Gastroesophageal sphincter (tissue), 4 donors: Measurements from ENCODE around the gene OLFML2A. TPM values are rescaled to one million over a fixed set of nuclear protein-coding genes. Genes with fewer than 3 reads are reported as not detected.
"Not testable (repeated sequence)": the region's sequence is repeated elsewhere in the genome, so short reads cannot be mapped to it uniquely, and the experiment has no call there.

Experiments
- ATAC-seq: fragments of 150-250 bp; one replicate; pipeline ENCODE4 v1.9.1; 2016; ENCODE audit warnings: mild to moderate bottlenecking, moderate library complexity
- H3K27ac ChIP-seq, 4 donors: fragments of 200-600 bp; sonication (generic) in 3 of 4; 1 replicate in 3 of 4; 2 replicates in 1 of 4; pipeline ENCODE4 v1.5.1; 2016 to 2019
- H3K27me3 ChIP-seq: fragments of 200-600 bp; sonication (generic); one replicate; pipeline ENCODE4 v1.5.1; 2019
- H3K36me3 ChIP-seq, 2 donors: fragments of 200-600 bp; sonication (generic); one replicate each; pipeline ENCODE4 v1.5.1; 2019; ENCODE audit warnings: control low read depth in 1 of 2
- H3K4me1 ChIP-seq, 3 donors: fragments of 200-600 bp; sonication (generic); 1 replicate in 2 of 3; 2 replicates in 1 of 3; pipeline ENCODE4 v1.5.1; 2016 to 2019; ENCODE audit warnings: control low read depth in 2 of 3
- H3K4me3 ChIP-seq, 2 donors: fragments of 200-600 bp; sonication (generic); one replicate each; pipeline ENCODE4 v1.5.1; 2019; ENCODE audit warnings: mild to moderate bottlenecking in 1 of 2, moderate library complexity in 1 of 2
- H3K9me3 ChIP-seq, 3 donors: fragments of 200-600 bp; sonication (generic); one replicate each; pipeline ENCODE4 v1.5.1; 2017 to 2019; ENCODE audit warnings: control low read depth in 2 of 3
- CTCF ChIP-seq, 4 experiments: fragments of 200-600 bp in 2 of 4; fragments of 450-650 bp in 2 of 4; sonication (generic) in 1 of 4; IDR thresholded peaks; one replicate each; pipeline ENCODE4 v1.5.1; 2017 to 2019; ENCODE audit warnings: antibody characterized with exemption in 4 of 4, mild to moderate bottlenecking in 2 of 4, moderate library complexity in 2 of 4
- EP300 ChIP-seq: sonication (generic); formaldehyde crosslinking; IDR thresholded peaks from one replicate; pipeline ENCODE4 v1.6.1; 2017; ENCODE audit warnings: antibody characterized with exemption, mild to moderate bottlenecking
- POLR2A ChIP-seq, 2 donors: fragments of 450-650 bp; IDR thresholded peaks; one replicate each; pipeline ENCODE4 v1.6.1; 2017; ENCODE audit warnings: antibody characterized with exemption in 2 of 2, mild to moderate bottlenecking in 2 of 2, moderate library complexity in 1 of 2
- POLR2AphosphoS5 ChIP-seq: sonication (generic); formaldehyde crosslinking; IDR thresholded peaks from one replicate; pipeline ENCODE4 v1.6.1; 2017; ENCODE audit warnings: antibody characterized with exemption
- WGBS, 2 donors: methylation state at CpG; one replicate each; pipeline ENCODE4 v1.1.5; 2018; ENCODE audit warnings: low coverage in 1 of 2; 5-methylcytosine and 5-hydroxymethylcytosine counted together
- total RNA-seq, 4 donors: library from RNA; depleted of rRNA; stranded (reverse); fragments of >200 nt; gene quantifications; one replicate each; pipeline ENCODE4 v1.1.0, GENCODE V29; 2016

OLFML2A gene
- total RNA-seq, 4 donors from 2014 or later: 21.7 to 85.7 (median 43.2) TPM

- WGBS, 2 donors: 67% methylated on average over 2 to 4 of the region's 4 CpGs
- no peaks in the 10 kb centered on the region for H3K9me3 ChIP-seq
- no peaks in the 10 kb centered on the region for H3K36me3 ChIP-seq
- no peaks in the 10 kb centered on the region for H3K27me3 ChIP-seq
- ATAC-seq: no peak
- H3K27ac ChIP-seq: no peak overlapping the region
- peaks cover 0 to 42% (median 25%) of the 10 kb centered on the region in 3 donors for H3K4me1 ChIP-seq
- TF ChIP-seq POLR2A (IDR thresholded peaks at IDR 0.05) (no peak), CTCF (IDR thresholded peaks at IDR 0.05) (no peak), POLR2AphosphoS5 (no peak), EP300 (no peak)
- no peak overlapping the region for H3K4me3 ChIP-seq
Measured at GRCh38 chr9:124830593-124830992, 53.7 kb downstream of the OLFML2A start.

GRCh38 chr9:124831642-124832364 is 54.9 kb downstream of the OLFML2A start:
- TF ChIP-seq EP300 (no peak), POLR2AphosphoS5 (no peak), POLR2A (IDR thresholded peaks at IDR 0.05) (no peak), CTCF (IDR thresholded peaks at IDR 0.05) (no peak)
- peak overlapping the region in 3 of 4 donors; percentile 51 to 81 (median 79) for H3K27ac ChIP-seq
- peak; percentile 52 for ATAC-seq
- H3K27me3 ChIP-seq: no peaks in the 10 kb centered on the region
- WGBS, 2 donors: 66 to 73% methylated on average over 5 to 7 of the region's 9 CpGs
- H3K9me3 ChIP-seq: no peaks in the 10 kb centered on the region
- H3K36me3 ChIP-seq: no peaks in the 10 kb centered on the region
- H3K4me3 ChIP-seq: no peak overlapping the region
- H3K4me1 ChIP-seq: peaks cover 0 to 50% (median 29%) of the 10 kb centered on the region in 3 donors

- H3K36me3 ChIP-seq: no peaks in the 10 kb centered on the region
- TF ChIP-seq EP300 (no peak), POLR2AphosphoS5 (no peak), CTCF (IDR thresholded peaks at IDR 0.05) (no peak), POLR2A (IDR thresholded peaks at IDR 0.05) (no peak)
- H3K9me3 ChIP-seq: no peaks in the 10 kb centered on the region
- no CpG with 5 or more reads among the region's 7 CpGs for WGBS, 2 donors
- peak; percentile 23 for ATAC-seq
- H3K27ac ChIP-seq: peak overlapping the region in 3 of 4 donors; percentile 71 to 77 (median 72)
- no peaks in the 10 kb centered on the region for H3K27me3 ChIP-seq
- peaks cover 0 to 50% (median 29%) of the 10 kb centered on the region in 3 donors for H3K4me1 ChIP-seq
- no peak overlapping the region for H3K4me3 ChIP-seq
Measured at GRCh38 chr9:124834591-124834990, 57.7 kb downstream of the OLFML2A start.

GRCh38 chr9:124835026-124835557 is 58.2 kb downstream of the OLFML2A start:
- H3K27me3 ChIP-seq: no peaks in the 10 kb centered on the region
- H3K27ac ChIP-seq: peak overlapping the region in 3 of 4 donors; percentile 71 to 77 (median 72)
- no peak for TF ChIP-seq EP300
- TF ChIP-seq POLR2AphosphoS5: peak; percentile 48
- TF ChIP-seq CTCF (IDR thresholded peaks at IDR 0.05): no peak
- no peak for TF ChIP-seq POLR2A (IDR thresholded peaks at IDR 0.05)
- H3K4me3 ChIP-seq: no peak overlapping the region
- WGBS, 2 donors: 0% methylated on average over 1 of the region's 13 CpGs; no CpG with 5 or more reads in 1 of the 2 donors
- H3K36me3 ChIP-seq: no peaks in the 10 kb centered on the region
- peak; percentile 58 for ATAC-seq
- peaks cover 0 to 50% (median 29%) of the 10 kb centered on the region in 3 donors for H3K4me1 ChIP-seq
- H3K9me3 ChIP-seq: no peaks in the 10 kb centered on the region

GRCh38 chr9:124838132-124838531 is 61.2 kb downstream of the OLFML2A start:
- not testable (repeated sequence) for H3K27me3 ChIP-seq, ATAC-seq, H3K4me3 ChIP-seq, H3K9me3 ChIP-seq, H3K36me3 ChIP-seq, H3K27ac ChIP-seq
- WGBS, 2 donors: 70 to 92% methylated on average over 2 to 4 of the region's 5 CpGs
- peaks cover 0 to 32% (median 19%) of the 10 kb centered on the region in 3 donors for H3K4me1 ChIP-seq

- peak overlapping the region in 1 of 2 donors; percentile 38 for H3K4me3 ChIP-seq
- ATAC-seq, H3K27ac ChIP-seq: not testable (repeated sequence)
Measured at GRCh38 chr9:124838567-124839275, 61.8 kb downstream of the OLFML2A start.

More at GRCh38 chr9:124838567-124839275, 61.8 kb downstream of the OLFML2A start:
- 57 to 67% methylated on average over 1 of the region's 52 CpGs for WGBS, 2 donors
- peaks cover 0 to 26% (median 19%) of the 10 kb centered on the region in 3 donors for H3K4me1 ChIP-seq
- H3K27me3 ChIP-seq, H3K9me3 ChIP-seq, H3K36me3 ChIP-seq: not testable (repeated sequence)
